Activated CD4-positive, alpha-beta T cell treated with anti-CD3 and anti-CD28 coated beads, Interleukin-2, amount 50 U/mL, for 48 hours (primary cell): ENCODE measurements around the gene P4HA2.

ENCODE experiments used
- DNase-seq, 2 experiments: peaks; one replicate each; pipeline ENCODE4 v3.0.0-alpha.2; 2020

The P4HA2 gene

DNA sequence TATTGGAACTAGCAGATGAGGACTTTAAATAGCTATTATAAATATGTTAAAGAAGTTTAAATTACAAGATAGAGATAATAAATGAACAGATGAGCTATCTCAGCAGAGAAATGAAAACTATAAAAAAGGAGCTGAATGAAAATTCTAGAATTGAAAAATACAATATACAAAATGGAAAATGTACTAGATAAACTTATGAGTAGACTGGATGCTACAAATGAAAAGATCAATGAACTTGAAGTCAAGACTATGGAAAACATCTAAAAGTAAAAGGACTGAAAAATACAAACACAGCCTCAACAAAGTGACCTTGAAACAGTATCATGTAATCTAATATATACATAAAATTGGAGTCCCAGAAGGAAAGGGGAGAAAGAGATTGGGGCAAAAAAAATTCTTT is 19.2 kb upstream of the P4HA2 start:
- no peak for DNase-seq

GRCh38 chr5:132245593-132245992 is 17.9 kb upstream of the P4HA2 start:
- DNase-seq: no peak

DNA sequence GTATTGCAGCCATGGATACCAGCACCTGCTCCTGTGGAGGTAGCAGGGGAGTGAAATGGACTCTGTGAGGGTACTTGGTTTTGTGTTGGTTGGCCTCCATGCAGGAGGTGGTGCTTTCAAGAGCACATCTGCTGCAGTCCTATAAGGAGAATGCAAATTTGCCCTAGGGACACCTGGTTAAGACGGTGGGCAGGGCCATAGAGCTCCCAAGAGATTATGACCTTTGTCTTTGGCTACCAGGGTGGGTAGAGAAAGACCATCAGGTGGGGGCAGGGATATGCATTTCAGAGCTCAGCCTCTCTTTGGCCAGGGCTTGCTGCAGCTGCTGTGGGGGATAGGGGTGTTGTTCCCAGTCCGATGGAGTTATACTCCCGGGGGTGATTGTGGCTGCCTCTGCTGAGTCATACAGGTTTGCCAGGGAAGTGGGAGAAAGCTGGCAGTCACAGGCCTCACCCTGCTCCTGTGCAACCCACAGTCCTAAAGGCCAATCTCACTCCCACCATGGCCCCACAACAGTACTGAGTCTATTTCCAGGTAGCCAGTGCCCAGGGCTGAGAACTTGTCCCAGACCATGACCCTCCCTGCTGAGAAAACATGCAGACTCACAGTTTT is 15.8 kb upstream of the P4HA2 start:
- DNase-seq: no peak

DNA sequence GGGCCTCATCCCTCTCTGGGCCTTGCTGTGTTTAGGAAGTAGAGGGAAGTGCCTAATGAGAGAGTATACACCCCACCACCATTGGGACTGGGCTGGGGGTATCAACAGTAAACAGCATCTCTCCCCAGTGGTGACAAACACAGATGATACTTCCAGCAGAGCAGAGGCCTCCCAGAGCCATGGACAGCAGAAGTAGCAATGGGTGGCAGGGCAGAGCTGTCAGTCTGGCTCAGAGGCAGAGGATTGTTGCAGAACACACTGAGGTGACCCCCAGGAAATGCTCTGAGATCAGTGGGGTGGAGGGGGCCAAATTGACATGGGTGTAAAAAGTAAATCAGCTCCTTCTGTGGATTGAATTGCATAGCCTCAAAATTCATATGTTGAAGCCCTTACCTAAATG is 12.1 kb upstream of the P4HA2 start:
- DNase-seq: no peak

GRCh38 chr5:132238901-132239500 is 11.3 kb upstream of the P4HA2 start:
- no peak for DNase-seq

DNA sequence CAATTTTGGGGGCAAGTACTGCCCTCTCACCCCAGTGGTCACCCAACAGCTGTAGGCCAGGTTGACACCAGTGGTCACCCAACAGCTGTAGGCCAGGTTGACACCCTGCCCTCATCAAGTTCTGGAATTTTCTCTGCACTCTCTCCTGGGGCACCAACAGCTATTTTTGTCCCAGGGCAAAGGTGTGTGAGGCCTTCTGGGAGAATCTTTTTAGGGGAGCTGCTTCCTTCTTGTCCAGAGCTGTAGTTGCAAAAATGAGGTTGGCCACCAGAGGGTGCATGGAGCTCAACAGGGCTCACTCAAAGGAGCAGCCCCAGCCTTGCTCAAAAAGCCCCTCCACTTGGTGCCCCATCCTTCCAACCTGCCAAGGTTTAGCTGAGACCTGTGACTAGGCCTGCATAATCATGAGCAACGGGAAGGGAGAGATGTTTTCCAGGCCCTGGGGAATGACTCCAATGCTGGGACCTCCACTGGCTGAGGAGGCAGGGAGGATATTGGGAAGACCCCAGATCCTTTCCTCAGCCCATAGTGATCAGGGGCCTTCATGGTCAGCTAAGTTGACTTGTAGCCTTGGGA is 10.6 kb upstream of the P4HA2 start:
- DNase-seq: peak; percentile 87 to 90

DNA sequence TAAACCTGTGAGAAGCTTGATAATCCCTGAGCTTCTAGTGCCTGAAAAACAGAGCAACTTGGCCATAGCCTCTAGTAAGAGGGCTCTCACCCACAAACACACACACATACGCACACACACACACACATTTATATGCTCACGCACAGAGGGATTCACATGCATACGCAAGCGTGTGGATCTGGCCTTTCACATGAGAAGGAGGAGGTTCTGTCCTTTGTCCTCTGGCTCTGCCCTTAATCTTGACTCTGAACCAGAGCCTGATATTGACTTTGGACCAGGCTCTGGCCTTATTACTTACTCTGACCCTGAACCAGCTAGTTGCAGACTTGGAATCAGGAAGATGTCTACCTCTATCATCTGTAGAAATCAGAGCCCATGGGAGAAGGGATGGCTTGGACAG is 10.0 kb upstream of the P4HA2 start:
- no peak for DNase-seq

DNA sequence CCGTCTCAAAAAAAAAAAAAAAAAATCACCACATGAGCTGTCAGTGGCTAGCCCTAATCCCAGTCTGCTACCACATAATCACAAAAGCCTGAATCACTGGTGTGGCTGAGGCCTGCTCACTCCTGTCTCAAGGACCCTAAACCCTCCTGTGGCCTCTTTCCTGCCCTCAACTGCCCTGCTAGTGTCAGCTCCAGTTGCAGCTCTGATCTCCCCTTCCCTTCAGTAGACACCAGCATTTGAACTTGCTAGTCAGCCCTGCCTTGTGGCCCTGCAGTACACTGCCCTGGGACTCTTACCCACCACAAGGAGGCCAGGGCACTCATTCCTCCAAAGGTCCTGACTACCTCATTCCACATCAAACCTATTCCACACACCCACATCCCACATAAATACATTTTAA is 9.5 kb upstream of the P4HA2 start:
- DNase-seq: no peak

DNA sequence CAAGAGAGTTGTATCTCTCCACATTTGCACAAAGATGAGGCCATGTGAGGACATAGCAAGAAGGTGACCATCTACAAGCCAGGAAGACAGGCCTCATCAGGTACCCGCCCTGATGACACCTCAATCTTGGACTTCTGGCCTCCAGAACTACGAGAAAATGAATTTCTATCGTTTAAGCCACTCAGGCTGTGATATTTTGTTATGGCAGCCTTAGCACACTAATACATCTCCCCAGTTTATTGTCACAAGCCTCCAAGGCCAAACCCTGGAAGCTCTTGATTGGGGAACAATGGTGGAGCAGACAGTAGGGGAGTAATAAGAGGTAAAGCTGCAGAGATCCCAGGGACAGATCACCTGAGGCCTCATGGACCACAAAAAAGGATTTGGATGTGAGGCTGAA is 7.7 kb upstream of the P4HA2 start:
- DNase-seq: no peak

- DNase-seq: no peak
Measured at GRCh38 chr5:132234684-132235062, 7.0 kb upstream of the P4HA2 start.

DNA sequence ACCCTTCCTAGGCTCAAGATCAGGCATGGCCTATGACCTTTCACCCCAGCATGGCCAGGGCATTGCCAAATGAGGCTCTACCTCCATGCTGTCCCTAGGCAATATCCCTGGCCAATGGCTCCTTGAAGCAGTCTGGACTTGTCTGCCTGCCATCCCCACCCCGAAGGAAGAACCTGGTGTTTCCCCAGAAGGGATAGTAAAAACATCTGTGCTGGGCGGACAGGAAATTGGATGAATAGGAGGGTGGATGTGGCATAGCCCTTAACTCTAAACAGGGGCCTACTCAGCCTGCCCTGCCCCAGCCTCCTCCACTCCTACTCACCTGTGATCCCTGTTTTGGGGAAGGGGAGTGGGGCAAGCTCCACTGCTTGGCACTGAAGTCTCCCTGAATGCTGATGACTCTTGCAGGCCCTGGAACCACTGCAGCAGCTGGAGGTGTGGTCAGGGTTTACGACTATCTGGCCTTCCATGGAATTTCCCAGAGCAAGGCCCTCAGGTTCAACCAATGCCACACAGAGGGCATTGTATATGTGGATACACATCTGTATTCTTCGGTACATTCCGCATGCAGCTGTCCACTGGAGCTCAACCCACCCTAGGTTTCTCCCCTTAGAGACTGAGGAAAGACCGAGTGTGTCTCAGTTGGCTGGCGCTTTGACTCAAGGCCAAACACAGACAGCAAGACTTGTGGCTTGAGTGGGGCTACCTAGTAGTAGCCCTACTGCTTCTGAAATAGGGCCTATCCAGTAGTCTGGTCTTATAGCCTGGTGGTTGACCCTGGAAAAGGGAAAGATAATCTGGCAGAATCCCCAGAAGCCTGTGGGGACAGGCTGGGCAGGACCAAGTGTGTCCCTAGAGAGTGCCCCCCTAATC is 6.4 kb upstream of the P4HA2 start:
- no peak for DNase-seq

- no peak for DNase-seq
Measured at GRCh38 chr5:132233081-132233480, 5.4 kb upstream of the P4HA2 start.

GRCh38 chr5:132232465-132232864 is 4.8 kb upstream of the P4HA2 start:
- DNase-seq: no peak

DNA sequence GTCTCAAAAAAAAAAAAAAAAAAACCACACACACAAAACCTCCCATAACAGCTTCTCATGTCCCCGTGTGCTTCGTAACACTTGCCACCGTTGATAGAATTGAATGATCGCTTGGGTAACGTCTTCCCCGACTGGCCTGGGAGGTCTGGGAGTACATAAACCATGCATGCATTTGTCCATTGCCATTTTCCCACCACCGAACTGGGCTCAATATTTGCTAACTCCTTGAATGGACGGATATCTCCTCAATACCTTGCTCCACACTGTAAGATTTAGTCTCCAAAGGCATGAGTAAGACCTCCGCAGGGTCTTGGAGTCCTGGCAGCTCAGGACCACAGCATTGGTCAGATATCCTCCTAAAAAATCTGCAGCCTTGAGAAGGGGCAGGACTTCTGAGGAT is 3.2 kb upstream of the P4HA2 start:
- no peak for DNase-seq

- no peak for DNase-seq
Measured at GRCh38 chr5:132229236-132229635, 1.6 kb upstream of the P4HA2 start.

DNA sequence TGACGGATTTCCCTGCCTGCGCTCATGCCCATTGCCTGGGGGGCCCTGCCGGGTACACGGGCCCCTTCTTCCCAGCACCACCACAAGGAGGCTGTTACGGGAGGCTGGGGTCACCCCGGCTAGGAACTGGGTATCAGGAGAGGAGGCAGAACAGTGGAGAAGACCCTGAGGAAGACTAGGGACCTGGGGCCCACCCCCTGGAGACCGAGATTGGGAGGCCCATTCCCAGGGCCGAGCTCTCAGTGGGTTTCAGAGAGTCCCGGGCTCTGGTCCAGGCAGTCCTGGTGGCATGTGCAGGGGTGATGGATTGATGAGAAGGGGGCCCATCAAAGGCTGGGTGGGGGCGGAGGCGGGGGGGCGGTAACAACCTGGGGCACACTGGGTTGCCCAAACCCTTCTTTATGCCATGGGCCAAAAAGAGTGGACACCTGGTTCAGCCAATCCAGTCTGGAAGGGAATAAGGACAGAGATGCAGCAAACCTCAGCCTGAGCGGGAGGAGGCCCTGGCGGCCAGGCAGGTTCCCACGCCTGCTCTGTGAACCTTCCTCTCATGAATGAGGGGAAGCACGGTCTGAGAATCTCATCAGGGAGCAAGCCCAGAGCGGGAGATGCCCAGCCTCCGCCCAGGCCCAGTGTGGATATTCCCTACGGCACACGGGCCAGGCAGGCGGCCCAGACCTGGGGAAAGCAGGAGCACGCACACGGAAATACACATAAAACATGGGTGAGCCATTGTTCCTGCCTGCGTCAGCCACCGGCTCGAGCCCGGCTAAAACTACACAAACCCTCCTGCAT is 785 bp upstream of the P4HA2 start:
- DNase-seq: no peak

- DNase-seq: no peak
Measured at GRCh38 chr5:132227235-132227484, 493 bp downstream of the P4HA2 start.

GRCh38 chr5:132226516-132227234 is 978 bp downstream of the P4HA2 start:
- DNase-seq: no peak

DNA sequence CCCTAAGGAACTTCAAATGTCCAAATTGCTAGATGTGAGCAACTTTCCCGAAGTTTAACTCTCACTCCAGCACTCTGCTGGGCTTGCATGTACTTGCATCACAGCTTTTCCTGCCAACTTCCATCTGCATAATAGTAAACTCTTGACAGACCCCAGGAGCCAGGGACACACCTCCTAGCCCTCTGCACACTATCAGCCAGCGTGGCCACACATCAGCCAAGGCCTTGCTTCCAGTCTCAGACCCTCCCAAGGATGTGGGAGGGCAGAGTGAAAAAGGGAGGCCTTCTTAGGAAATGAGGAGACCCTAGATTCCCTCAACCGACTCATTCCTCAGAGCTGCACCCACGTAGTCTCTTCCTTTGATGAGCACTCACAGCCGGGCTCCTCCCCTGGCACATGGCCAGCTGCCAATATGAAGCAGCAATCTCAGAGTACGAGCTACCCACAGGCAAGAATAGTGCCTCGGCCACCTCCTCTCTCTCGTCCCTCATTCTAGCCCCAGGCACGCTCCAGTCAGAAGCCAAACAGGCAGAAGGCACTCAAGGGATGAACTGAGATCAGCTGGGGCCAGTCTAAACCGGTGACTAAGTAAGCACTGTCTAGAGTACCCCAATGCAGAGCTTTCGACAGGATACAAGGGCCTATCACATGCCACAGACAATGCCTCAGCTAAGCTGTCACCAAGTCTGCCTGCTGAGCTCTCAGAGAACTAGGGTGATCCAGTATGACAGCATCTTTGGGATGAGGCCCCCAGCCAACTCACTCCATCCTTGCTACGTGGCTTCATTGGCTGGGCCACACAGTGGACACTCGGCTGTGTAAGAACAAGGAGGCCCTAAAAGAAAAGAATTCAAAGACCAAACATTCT is 2.3 kb downstream of the P4HA2 start:
- DNase-seq: peak; percentile 52 to 59

GRCh38 chr5:132224716-132225115 is 2.9 kb downstream of the P4HA2 start:
- DNase-seq: no peak

DNA sequence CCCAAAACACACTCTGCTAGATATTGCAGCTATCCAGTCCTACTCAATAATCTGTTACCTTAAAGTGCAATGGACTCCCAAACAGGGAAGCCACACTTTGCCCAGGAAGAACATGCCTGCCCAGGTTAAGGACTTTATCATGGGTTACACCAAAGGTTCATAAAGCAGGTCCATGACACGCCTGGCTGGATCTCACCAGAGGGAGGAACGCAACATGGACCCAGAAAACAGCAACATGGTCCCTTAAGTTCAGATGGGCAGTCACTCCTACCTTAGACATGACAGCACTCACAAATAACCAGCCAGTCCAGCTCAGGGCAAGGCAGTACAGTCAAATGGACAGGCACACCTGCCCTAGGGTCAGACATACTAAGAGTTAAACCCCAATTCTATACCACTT is 3.8 kb downstream of the P4HA2 start:
- no peak for DNase-seq

DNA sequence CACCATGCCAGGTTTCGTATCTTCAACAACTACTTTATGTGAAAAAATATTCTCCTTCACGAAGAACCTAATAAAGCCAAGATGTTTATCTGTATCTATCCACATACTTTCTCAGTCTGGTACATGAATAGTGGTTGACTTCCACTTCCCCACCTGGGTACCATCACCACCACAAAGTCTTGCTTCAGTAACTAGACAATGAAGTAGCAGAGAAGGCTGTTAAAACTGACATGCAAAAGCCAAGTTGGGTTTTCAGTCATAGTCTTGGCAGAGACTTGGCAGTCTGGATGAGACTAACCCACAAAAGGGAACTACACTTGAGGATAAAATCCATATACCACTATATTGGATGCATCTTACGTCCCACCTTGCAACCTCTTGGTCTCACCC is 5.0 kb downstream of the P4HA2 start:
- DNase-seq: no peak
